NCI-H128 (cell line): Measurements from ENCODE around the gene PNPLA2.
A peak's percentile ranks its signal among the peaks of the same experiment; 100 is the strongest.

Experiments used
- DNase-seq: peaks from one replicate; lab custom pipeline; 2025; ENCODE audit not compliant: unreplicated experiment; lab: John Stamatoyannopoulos, UW

The PNPLA2 gene

DNA sequence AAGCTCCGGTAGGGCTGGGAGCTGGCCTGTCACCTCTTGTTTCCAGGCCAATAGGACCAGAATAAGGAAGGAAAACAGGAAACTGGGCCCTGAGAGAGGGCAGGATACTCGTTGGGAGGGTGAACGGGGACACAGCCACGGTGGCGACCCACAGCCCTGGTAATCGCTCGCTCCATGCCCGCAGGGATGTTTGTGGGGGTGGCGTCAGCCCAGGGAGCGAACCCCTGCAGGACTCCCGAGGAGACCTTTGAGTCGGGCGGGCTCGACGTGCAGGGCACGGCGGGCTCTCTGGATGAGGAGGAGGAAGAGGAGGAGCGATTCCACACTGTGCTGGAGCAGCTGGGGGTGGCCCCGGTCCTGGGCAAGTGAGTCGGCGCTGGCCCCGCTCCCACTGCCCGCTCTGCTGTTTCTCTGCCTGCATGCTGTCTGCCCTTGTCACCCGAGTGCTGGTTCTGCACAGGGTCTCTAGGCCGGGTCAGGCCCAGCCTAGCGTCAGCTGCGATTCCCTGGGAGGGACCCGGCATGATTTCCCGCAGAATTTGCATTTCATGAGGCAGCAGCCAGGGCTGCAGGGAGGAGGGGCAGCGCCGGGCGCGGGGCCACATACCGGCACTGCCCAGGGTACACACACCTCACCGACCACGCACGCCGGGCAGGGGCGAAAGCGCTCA lies 10.6 kb downstream of the PNPLA2 start:
- DNase-seq, result no peak

DNA sequence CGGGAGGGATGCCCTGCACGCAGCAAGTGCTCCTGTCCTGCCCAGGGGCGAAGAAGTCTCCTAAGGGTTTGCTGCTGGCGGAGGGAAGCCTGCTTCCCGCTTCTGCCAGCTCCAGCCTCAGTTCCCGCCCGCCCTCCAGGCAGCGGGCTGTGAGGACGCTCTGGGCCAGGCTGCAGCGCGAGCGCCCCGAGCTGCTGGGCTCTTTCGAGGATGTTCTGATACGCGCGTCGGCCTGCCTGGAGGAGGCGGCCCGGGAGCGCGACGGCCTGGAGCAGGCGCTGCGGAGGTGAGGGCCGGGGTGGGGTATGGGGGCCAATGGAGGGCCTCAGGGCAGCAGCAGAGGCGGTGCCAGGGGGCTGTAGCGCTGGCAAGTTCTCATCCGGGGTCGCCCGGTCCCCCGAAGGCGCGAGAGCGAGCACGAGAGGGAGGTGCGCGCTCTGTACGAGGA lies 11.2 kb downstream of the PNPLA2 start:
- DNase-seq, result no peak

DNA sequence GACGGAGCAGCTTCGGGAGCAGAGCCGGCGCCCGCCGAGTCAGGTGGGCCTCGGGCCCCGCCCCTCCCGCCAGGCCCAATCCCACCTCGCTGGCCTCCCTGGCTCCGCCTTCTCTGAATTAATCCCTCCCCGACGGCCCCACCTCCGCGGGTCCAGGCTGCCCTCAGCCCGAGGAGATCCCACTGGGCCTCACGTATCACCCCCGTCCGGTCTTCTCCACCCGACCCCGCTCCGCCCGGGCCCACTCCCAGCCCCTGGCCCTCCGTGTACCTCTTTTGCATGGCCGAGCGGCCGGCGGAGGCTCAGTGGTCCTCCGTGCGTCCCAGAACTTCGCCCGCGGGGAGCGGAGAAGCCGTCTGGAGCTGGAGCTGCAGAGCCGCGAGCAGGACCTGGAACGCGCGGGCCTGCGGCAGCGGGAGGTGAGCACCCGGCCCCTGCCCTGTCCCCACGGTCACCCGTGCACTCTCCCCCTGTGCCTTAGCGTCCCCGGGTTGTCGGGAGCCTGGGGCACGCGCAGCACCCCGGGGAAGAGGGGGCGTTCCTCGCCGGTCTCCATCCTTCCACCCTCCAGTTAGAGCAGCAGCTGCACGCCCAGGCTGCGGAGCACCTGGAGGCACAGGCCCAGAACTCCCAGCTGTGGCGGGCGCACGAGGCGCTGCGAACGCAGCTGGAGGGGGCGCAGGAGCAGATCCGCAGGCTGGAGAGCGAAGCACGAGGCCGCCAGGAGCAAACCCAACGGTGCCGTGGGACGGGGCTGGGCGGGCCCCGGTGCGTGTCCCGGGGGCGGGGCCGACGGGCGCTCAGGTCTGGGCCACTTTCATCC lies 11.8 kb downstream of the PNPLA2 start:
- DNase-seq, result peak; percentile 27

DNA sequence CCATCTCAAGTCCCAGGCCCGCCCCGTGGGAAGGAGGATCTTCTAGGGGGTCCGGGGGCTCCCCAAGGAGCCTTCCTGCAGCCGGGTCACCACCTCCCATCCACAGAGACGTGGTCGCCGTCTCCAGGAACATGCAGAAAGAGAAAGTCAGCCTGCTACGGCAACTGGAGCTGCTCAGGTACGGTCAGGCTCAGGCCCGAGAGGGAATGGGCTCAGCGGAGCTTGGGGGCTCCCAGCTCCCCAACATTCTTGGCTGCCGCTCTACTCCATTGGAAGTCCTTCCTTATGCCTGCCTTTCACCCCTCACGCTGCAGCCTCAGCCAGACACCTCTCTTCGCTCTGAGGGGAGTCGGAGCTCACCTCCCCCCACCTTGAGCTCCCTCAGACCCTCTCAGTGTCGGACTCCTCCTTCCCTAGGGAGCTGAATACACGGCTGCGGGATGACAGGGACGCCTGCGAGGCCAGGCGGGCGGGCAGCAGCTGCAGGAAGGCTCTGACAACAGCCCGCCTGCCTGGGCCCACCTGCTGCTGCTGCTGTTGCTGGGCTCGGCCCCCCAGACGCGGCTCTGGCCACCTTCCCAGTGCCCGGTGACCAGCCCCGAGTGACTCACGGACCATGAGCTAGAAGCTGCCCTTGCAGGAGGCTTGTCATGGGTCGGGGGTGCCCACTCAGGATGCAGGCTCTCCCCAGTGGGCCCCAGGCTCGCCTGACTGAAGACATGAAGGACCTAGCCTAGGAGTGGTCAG lies 12.6 kb downstream of the PNPLA2 start:
- no peak for DNase-seq

DNA sequence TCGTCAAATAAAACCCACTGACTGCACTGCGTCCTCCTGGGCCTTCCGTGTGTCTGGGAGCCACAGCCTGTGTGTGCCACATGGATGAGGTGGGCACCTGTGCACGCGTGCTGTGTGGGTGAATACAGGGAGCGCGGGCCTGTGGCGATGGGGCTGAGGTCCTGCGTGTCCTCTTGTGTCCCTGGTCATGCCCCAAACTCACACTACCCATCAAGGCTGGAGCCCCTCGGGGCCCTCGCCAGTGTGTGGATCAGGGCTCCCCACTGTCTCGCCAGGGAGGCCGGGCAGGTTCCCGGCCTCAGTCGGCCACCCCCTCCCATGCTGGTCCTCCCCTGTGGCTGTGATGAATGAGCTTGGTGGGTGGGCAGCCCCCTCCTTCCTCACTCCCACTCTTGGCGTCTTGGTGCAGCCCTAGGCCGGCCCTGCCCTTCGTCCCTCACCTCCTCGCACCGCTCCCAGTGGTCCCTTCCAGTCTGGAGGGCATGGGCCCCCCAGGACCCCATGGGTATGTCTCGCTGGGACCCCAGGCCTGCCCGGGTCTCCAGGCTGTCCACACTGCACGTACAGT lies 13.3 kb downstream of the PNPLA2 start:
- DNase-seq, result no peak

DNA sequence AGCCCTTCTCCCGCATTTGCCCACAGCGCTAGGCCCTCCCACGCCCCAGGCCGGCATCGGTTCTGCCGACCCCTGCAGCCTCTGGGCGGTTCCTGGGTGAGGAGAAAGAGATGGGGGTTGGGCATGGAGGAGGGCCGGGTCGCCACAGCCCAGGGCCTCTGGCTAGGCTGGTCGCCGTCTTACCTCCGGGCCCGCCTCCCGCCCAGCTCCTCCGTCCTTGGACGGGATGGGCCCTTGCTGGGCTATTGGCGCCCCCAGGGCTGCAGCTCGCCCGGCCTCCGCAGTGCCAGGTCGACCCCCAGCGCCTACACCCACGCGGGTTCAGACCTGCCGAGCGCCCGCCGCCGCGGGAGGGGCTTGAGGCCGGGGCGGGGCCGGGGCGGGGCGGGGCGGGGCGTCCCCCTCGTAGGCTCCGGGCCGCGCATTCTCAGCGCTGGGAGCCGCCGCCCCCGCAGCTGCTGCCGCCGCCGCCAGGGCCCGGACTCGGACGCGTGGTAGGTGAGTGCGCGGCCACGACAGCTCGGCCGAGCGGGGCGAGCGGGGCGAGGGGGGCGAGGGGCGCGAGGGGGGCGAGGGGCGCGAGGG lies 13.9 kb downstream of the PNPLA2 start, which contains the start of gene CD151:
Gene CD151, plus strand, starts transcription at position 424 of the 585 bp plus-strand sequence. CDS start 3,118 bp downstream, outside the sequence.
- no peak for DNase-seq

DNA sequence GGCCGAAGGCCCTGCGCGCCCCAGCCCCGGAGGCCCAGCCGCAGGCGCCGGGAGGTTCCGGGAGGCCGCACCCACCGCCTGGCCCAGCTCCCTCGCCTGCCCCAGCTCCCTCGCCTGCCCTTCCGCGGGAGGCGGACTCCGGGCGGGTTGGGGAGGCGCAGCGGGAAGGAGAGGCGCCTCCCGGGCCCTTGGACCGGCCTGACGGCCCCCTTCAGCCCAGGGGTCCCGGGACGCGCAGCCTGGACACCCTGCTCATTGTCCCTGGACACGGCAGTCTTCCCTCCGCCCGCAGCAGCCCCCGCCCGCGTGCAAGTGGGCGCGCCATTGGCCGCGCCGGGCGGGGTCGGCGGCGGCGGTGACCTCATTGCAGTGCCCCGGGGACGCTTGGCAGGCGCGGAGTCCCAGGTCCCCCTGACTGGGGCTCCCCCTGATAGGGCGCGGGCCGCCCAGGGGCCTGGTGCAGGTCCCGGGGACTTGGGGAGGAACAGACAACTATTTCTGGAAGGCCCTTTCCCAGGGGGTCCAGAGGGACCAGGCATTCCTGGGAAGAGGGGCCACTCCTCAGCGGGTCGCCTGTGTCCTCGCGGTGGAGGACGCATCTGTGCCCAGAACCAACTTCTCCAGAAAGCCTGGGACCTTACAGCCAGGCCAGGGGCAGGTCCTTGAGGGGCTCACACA lies 14.5 kb downstream of the PNPLA2 start:
- no peak for DNase-seq

DNA sequence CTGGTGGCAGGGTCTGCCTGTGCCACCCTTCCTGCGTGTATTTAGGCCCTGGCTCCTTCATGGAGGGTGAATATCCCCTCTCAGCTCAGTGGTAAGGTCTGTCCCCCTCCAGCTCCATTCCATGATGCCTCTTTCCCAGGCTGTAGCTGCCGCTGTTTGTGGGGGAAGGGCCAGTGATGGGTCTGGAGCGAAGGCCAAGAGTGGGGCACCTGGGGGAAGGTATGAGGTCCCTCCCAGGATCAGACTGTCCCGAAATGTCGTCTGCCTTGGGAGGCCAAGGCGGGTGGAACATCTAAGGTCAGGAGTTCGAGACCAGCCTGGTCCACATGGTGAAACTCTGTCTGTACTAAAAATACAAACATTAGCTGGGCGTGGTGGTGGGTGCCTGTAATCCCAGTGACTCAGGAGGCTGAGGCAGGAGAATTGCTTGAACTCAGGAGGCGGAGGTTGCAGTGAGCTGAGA lies 15.2 kb downstream of the PNPLA2 start:
- no peak for DNase-seq

DNA sequence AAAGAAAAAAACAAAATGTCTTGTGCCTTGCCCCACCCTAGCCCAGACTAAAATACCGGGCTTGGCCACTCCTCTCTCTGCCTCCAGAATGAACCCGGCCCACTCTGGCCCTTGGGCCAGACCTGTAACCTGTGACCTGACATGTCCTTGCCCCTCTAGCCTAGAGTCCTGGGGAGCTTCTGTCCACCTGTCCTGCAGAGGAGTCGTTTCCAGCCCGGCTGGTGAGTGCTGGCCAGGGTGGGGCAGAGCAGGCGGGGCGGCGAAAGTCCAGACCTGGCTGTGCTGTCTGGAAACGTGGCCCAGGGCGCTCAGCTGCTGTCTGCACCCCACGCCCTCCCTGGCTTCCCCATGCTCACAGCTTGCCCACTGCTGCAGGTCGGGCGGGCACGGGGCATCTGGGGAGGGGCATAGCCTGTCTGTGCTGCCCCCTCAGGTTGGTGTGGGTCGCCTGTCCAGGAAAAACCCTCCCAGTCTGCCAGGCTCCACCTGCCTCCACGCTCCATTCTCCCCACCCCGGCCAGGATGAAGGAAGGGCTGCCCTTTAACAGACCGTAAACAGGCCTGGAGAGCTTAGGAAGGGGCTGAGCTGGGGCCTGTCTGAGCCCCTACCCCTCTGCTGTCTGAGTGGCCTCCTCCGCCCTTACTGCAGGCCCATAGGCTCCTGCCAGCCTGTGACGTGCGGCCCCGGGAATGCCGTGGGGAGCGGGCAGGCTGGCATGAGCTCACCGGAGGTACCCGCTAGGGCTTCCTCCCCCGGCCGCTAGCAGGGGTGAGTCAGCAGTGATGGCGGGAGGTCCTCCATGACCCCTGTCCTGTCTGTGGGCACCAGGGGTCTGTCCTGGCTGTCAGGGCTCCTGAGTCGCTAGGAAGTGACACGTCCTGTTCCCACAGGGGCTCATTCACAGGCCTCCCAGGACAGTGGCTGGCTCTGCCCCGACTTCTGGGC lies 15.9 kb downstream of the PNPLA2 start:
- no peak for DNase-seq

DNA sequence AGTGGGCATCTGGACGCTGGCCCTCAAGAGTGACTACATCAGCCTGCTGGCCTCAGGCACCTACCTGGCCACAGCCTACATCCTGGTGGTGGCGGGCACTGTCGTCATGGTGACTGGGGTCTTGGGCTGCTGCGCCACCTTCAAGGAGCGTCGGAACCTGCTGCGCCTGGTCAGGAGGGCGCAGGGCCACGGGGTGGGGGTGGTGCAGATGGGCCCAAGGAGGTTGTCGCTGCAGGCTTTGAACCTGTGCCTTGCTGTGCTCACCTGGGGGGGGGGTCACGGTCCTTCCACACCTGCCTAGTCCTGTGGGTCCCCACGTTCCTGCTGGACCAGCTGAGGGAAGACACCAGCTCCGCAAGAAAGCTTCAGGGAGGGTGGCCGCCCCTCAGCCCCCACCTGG lies 17.6 kb downstream of the PNPLA2 start:
- DNase-seq, result no peak

DNA sequence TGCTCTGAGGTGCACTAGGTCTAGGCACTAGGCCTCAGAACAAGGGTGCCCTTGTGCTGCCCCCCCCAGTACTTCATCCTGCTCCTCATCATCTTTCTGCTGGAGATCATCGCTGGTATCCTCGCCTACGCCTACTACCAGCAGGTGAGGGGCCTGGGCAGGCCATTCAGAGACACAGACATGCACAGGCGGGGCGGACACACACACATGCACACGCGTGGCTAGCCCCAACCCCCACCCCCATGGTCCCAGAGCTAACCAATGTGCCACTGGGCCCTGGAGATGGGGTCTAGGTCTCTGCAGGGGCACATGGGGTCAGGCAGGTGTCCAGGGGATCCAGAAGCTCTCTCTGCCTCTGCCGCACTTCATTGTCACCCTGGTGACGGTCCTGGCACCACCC lies 18.0 kb downstream of the PNPLA2 start:
- no peak for DNase-seq

DNA sequence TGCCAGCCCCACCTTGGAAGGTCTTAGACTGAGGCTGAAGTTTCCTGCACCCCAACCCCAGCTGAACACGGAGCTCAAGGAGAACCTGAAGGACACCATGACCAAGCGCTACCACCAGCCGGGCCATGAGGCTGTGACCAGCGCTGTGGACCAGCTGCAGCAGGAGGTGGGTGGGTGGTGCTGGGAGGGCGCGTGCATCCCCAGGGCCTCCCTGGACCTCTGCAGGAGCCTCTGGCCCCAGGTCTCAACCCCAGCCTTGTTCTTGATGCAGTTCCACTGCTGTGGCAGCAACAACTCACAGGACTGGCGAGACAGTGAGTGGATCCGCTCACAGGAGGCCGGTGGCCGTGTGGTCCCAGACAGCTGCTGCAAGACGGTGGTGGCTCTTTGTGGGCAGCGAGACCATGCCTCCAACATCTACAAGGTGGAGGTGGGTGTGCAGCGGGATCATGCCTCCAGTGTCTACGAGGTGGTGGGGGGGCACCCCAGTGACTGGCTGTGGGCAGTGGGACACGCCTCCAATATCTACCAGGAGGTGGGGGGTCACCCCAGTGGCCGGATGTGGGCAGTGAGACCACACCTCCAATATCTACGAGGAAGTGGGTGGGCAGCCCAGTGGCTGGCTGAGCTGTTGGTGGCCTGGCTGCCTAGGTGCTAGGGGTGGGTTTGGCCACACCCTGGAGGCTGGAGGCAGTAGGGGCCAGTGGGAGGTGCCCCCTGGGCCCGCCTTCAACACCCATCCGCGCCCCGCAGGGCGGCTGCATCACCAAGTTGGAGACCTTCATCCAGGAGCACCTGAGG lies 18.7 kb downstream of the PNPLA2 start:
- DNase-seq, result no peak

DNA sequence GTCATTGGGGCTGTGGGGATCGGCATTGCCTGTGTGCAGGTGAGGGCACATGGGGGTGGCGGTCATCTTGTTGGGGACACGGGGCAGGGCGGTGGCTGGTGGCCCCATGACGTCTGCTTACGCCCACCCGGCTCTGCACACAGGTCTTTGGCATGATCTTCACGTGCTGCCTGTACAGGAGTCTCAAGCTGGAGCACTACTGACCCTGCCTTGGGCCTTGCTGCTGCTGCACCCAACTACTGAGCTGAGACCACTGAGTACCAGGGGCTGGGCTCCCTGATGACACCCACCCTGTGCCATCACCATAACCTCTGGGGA lies 19.2 kb downstream of the PNPLA2 start:
- no peak for DNase-seq

DNA sequence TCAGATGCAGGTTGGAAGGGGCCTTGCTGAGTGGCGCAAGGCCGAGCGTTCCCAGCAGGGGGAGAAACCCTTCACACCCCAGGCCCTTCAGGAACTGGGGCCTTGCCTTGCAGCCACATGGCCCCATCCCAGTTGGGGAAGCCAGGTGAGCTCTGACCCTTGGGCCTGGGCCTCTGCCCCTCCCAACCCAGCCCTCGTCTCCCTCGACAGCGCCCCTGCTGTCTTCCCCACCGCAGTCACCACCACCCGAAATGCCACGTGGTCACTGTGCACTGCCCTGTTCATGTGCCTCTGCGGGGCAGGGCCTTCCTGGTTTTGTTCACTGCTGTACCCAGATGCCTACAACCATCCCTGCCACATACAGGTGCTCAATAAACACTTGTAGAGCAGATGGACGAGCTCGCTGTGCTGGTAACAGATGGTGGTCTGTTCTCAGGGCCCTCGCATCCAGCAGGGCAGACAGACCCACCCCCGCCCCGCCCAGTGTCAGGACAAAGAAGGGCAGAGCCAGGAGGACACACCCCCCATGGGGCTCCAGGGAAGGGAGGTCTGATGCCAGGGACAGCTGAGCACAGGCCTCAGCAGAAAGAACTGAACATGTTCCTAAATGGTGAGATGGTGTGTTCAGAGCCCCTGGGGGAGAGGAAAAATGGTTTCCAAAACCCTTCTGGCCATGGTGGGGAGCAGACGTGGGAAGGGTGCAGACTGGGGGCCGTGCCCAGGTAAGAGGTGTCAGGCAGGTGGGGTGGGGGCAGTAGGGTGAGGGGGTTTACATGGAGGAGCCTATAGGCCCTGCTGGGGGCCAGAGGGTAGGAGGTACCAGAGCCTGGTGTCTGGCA lies 19.9 kb downstream of the PNPLA2 start:
- no peak for DNase-seq

DNA sequence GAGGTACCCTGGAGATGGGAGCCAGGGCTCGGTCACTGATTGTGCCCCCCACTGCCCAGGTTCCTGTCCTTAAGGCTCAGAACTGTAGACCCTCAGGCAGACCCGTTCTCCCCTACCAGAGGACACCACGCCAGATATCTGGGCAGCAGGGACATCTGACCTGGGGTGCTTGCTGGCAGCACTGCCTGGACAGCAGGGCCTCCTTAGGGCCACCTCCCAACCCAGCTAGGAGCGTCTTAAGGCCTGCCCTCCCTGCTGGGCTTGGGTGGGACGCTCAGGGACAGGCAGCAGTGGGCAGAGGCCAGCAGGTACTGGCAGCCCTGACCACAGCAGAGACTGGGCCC lies 20.5 kb downstream of the PNPLA2 start:
- DNase-seq, result no peak

DNA sequence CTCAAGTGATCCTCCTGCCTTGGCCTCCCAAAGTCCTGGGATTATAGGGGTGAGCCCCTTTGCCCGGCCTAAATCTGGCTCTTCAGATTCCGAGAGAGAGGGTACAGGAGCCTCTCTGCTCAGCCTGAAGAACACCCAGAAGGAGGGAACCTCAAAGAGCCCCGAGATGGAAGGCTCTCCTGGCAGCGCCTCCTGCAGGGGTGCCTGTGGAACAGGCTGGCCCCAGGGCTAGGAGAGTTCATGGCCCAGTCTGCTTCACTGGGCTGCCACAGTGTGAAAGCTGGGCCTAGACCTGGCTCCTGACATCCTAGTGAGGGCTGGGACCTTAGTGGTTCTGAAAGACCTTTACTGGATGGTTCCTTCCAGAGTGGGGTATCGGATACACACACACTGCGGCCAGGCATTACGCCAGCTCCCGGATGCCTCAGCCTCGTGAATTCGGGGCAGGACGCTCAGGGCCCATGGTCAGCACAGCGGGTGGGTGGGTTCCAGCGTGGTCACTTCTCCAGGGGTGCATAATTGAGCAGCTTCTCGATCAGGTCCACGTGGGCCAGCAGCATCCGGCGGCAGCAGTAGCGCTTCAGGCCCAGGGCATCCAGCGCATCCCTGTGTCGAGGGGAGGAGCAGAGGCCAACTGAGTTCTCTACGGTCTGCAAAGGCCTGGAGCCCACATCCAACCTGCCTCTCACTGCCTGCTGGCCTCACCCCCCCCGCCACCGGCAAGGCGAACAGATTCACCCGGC lies 21.3 kb downstream of the PNPLA2 start:
- DNase-seq, result no peak

DNA sequence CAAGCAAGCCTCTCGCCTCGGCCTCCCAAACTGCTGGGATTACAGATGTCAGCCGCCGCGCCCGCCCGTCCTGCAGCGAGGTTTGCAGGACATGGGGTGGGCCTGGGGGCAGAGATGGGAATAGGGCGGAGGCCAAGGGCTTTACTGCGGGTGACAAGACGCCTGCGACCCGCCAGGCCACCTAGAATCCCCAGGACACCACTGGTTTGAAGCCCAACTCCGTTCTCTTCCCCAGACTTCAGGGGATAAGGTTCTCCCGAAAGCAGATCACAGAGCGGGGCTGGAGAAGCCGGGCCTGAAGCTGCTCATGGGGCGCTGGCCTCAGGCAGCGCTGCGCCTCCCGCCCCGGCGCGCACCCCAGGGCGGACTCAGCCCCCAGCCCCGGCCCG lies 23.3 kb downstream of the PNPLA2 start:
- no peak for DNase-seq
